OCI-LY7 (cell line): ENCODE data around the gene KRT3. TPM values are rescaled to one million over a fixed set of nuclear protein-coding genes. Genes with fewer than 3 reads are reported as not detected.

Source experiments
- BruUV-seq: library from RNA; stranded (reverse); fragments of 400-500 nt; replicated peaks from 2 replicates; lab custom pipeline; 2021; lab: Mats Ljungman, UMichigan
- CTCF ChIA-PET: fragments of 300-600 bp; sonication (Branson Sonifier 250); formaldehyde crosslinking; loops from one replicate; lab custom pipeline; 2022; ENCODE audit warnings: antibody characterized with exemption; ENCODE audit not compliant: unreplicated experiment; lab: Charles Lee
- POLR2A ChIA-PET: fragments of 300-600 bp; sonication (Branson Sonifier 250); formaldehyde crosslinking; loops from one replicate; lab custom pipeline; 2022; ENCODE audit warnings: antibody characterized with exemption; lab: Charles Lee
- DNase-seq: peaks from one replicate; pipeline ENCODE4 v3.0.0-alpha.2; 2015; ENCODE audit warnings: low spot score
- H2AFZ ChIP-seq: fragments of 200-600 bp; sonication (generic), shearing (Covaris generic); 2 replicates; pipeline ENCODE4 v1.6.1; 2014; ENCODE audit warnings: mild to moderate bottlenecking, antibody characterized with exemption, low read length, moderate library complexity
- H3K27ac ChIP-seq: fragments of 200-600 bp; sonication (generic); 2 replicates; pipeline ENCODE4 v1.5.1; 2014; ENCODE audit warnings: mixed run types, low read depth, mild to moderate bottlenecking, moderate library complexity, low read length, inconsistent platforms; ENCODE audit not compliant: poor library complexity, severe bottlenecking
- H3K36me3 ChIP-seq: fragments of 200-600 bp; sonication (generic); 2 replicates; pipeline ENCODE4 v1.6.1; 2014; ENCODE audit warnings: mild to moderate bottlenecking, antibody characterized with exemption, low read length, moderate library complexity, mixed read lengths; ENCODE audit not compliant: insufficient read depth
- H3K4me1 ChIP-seq: fragments of 200-600 bp; sonication (generic); 2 replicates; pipeline ENCODE4 v1.5.1; 2014; ENCODE audit warnings: mild to moderate bottlenecking, low read length; ENCODE audit not compliant: insufficient read depth, poor library complexity, severe bottlenecking
- H3K4me2 ChIP-seq: fragments of 200-600 bp; sonication (generic); 2 replicates; pipeline ENCODE4 v1.6.1; 2014; ENCODE audit warnings: mild to moderate bottlenecking, low read length
- H3K4me3 ChIP-seq: fragments of 200-600 bp; sonication (generic); 2 replicates; pipeline ENCODE4 v1.5.1; 2014; ENCODE audit warnings: mild to moderate bottlenecking, low read depth, low read length; ENCODE audit not compliant: poor library complexity, severe bottlenecking
- H3K79me2 ChIP-seq: fragments of 200-600 bp; sonication (generic); 2 replicates; pipeline ENCODE4 v1.6.1; 2016; ENCODE audit warnings: low read depth, mild to moderate bottlenecking, low read length, moderate library complexity, mixed read lengths; ENCODE audit not compliant: insufficient read depth
- H3K9me2 ChIP-seq: fragments of 200-600 bp; sonication (generic); 2 replicates; pipeline ENCODE4 v1.6.1; 2016; ENCODE audit warnings: mild to moderate bottlenecking, low read length, mixed read lengths; ENCODE audit not compliant: insufficient read depth
- H3K9me3 ChIP-seq: fragments of 200-600 bp; sonication (generic); 2 replicates; pipeline ENCODE4 v1.6.1; 2014; ENCODE audit warnings: mild to moderate bottlenecking, mixed run types, low read length, mixed read lengths
- H4K20me1 ChIP-seq: fragments of 200-600 bp; sonication (generic); 2 replicates; pipeline ENCODE4 v1.6.1; 2014; ENCODE audit warnings: mild to moderate bottlenecking, antibody characterized with exemption, low read length, moderate library complexity, mixed read lengths; ENCODE audit not compliant: insufficient read depth
- EZH2phosphoT487 ChIP-seq: fragments of 200-600 bp; sonication (generic); IDR thresholded peaks from 2 replicates; pipeline ENCODE4 v1.6.1; 2018; ENCODE audit warnings: low read depth, borderline replicate concordance, mild to moderate bottlenecking, mixed run types, antibody characterized with exemption, low read length, moderate library complexity, mixed read lengths
- intact Hi-C: fragments of 100-400 bp; cut with micrococcal nuclease; formaldehyde crosslinking; loops from one replicate; pipeline ENCODE4 v1.10.0; 2022; ENCODE audit not compliant: unreplicated experiment
- total RNA-seq, 2 experiments: library from RNA; depleted of rRNA in 1 of 2; stranded (reverse); fragments of >200 nt in 1 of 2; shearing (Covaris generic) in 1 of 2; gene quantifications; 2 replicates each; pipeline ENCODE4 v1.2.3, GENCODE V29; 2014 to 2022
- TF ChIP-seq, protein P1 (sequence below): fragments of 200-600 bp; sonication (generic); conservative IDR thresholded peaks from 2 replicates; pipeline ENCODE4 v1.5.1; 2014; ENCODE audit warnings: mild to moderate bottlenecking, antibody characterized with exemption, low read length, moderate library complexity, mixed read lengths

Gene KRT3
- total RNA-seq, 2 experiments from 2014 or later: not detected

DNA sequence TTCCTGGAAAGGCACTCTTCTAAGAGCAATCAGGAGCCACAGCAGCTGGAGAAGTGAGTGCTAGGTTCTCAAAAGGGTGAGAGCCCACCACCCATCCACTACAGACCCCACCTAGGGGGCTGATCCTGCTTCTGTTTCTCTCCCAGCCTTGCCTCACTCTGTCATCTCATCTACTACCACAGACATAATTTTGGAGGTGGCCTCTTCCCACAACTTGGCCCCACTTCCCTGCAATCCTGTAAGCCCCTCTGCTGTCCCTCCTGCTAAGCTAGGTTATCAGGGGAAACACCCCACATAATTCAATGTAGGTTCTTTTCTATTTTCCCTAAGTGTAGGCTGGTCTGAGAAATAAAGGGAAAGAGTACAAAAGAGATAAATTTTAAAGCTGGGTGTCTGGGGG lies 35.3 kb downstream of the KRT3 start:
- Histone ChIP-seq H3K9me3 (no peaks in the 10 kb centered on the region), H3K4me3 (no peak overlapping the region), H3K27ac (no peak overlapping the region), H3K36me3 (no peaks in the 10 kb centered on the region), H2AFZ (no peak overlapping the region), H3K79me2 (no peaks in the 10 kb centered on the region), H3K4me1 (no peaks in the 10 kb centered on the region), H4K20me1 (no peaks in the 10 kb centered on the region), H3K4me2 (no peak overlapping the region), H3K9me2 (no peaks in the 10 kb centered on the region)
- BruUV-seq: no TSS peak
- no peak for DNase-seq
- ChIA-PET CTCF (no interaction called here), POLR2A (no interaction called here)
- no peak for TF ChIP-seq EZH2phosphoT487
- TF ChIP-seq, protein P1, sequence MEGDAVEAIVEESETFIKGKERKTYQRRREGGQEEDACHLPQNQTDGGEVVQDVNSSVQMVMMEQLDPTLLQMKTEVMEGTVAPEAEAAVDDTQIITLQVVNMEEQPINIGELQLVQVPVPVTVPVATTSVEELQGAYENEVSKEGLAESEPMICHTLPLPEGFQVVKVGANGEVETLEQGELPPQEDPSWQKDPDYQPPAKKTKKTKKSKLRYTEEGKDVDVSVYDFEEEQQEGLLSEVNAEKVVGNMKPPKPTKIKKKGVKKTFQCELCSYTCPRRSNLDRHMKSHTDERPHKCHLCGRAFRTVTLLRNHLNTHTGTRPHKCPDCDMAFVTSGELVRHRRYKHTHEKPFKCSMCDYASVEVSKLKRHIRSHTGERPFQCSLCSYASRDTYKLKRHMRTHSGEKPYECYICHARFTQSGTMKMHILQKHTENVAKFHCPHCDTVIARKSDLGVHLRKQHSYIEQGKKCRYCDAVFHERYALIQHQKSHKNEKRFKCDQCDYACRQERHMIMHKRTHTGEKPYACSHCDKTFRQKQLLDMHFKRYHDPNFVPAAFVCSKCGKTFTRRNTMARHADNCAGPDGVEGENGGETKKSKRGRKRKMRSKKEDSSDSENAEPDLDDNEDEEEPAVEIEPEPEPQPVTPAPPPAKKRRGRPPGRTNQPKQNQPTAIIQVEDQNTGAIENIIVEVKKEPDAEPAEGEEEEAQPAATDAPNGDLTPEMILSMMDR: no peak
- intact Hi-C loops: no loop called here

DNA sequence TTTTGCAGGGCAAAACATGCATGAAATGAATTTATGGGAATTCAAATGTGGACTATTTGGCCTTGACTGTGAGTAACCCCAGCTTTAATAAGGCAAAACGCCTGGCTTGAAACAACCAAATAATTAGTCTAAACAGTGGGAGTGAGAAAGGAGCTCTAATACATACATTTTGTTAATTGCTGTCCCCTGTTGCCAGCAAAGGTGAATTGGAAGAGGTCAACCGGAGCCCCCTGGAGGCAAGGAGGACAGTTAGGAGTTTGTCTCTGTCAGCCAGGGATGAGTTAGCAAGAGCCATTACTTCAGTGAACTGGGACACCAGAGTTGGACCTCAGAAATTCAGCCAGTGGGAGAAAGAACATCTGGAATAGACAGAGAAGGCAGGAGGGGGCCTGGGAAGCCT lies 36.2 kb downstream of the KRT3 start:
- Histone ChIP-seq H3K36me3 (no peaks in the 10 kb centered on the region), H3K9me3 (no peaks in the 10 kb centered on the region), H2AFZ (no peak overlapping the region), H3K27ac (no peak overlapping the region), H3K4me3 (no peak overlapping the region), H3K9me2 (no peaks in the 10 kb centered on the region), H3K4me2 (no peak overlapping the region), H4K20me1 (no peaks in the 10 kb centered on the region), H3K4me1 (no peaks in the 10 kb centered on the region), H3K79me2 (no peaks in the 10 kb centered on the region)
- intact Hi-C loops: no loop called here
- POLR2A ChIA-PET: no interaction called here
- CTCF ChIA-PET: no interaction called here
- DNase-seq: no peak
- no peak for TF ChIP-seq EZH2phosphoT487
- TF ChIP-seq, protein P1: no peak
- BruUV-seq: no TSS peak

- no TSS peak for BruUV-seq
- Histone ChIP-seq H3K9me3 (no peaks in the 10 kb centered on the region), H3K4me3 (no peak overlapping the region), H3K9me2 (no peaks in the 10 kb centered on the region), H4K20me1 (no peaks in the 10 kb centered on the region), H3K4me2 (no peak overlapping the region), H3K27ac (no peak overlapping the region), H3K79me2 (no peaks in the 10 kb centered on the region), H2AFZ (no peak overlapping the region), H3K4me1 (no peaks in the 10 kb centered on the region), H3K36me3 (no peaks in the 10 kb centered on the region)
- ChIA-PET POLR2A (no interaction called here), CTCF (no interaction called here)
- intact Hi-C loops: no loop called here
- TF ChIP-seq EZH2phosphoT487: no peak
- TF ChIP-seq, protein P1: no peak
- no peak for DNase-seq
Measured at GRCh38 chr12:52759218-52759617, 36.7 kb downstream of the KRT3 start.
